Thyroid gland (tissue), 4 donors: ENCODE results near the gene CDC42BPA. TPM values are rescaled to one million over a fixed set of nuclear protein-coding genes. Genes with fewer than 3 reads are reported as not detected.

Source experiments
- DNase-seq, 2 donors: peaks; one replicate each; pipeline ENCODE4 v3.0.0-alpha.2; 2019
- H3K27ac ChIP-seq, 3 donors: fragments of 200-600 bp; sonication (generic); 1 replicate in 2 of 3; 2 replicates in 1 of 3; pipeline ENCODE4 v1.5.1; 2016 to 2019; ENCODE audit warnings: mild to moderate bottlenecking in 1 of 3, moderate library complexity in 1 of 3
- H3K27me3 ChIP-seq: fragments of 200-600 bp; sonication (generic); one replicate; pipeline ENCODE4 v1.5.1; 2019
- H3K36me3 ChIP-seq, 2 donors: fragments of 200-600 bp; sonication (generic); one replicate each; pipeline ENCODE4 v1.5.1; 2016 to 2019
- H3K4me1 ChIP-seq, 2 donors: fragments of 200-600 bp; sonication (generic); one replicate each; pipeline ENCODE4 v1.5.1; 2017 to 2019
- H3K4me3 ChIP-seq, 3 donors: fragments of 200-600 bp; sonication (generic); replicated peaks in 1 of 3; 1 replicate in 2 of 3; 2 replicates in 1 of 3; pipeline ENCODE4 v1.5.1; 2016; ENCODE audit warnings: mild to moderate bottlenecking in 1 of 3
- H3K9me3 ChIP-seq: fragments of 200-600 bp; sonication (generic); one replicate; pipeline ENCODE4 v1.5.1; 2017
- CTCF ChIP-seq, 6 experiments: fragments of 200-600 bp in 3 of 6; fragments of 450-650 bp in 3 of 6; sonication (generic) in 3 of 6; IDR thresholded peaks; one replicate each; pipeline ENCODE4 v1.5.1; 2016 to 2019; ENCODE audit warnings: antibody characterized with exemption in 6 of 6, mild to moderate bottlenecking in 2 of 6, inconsistent platforms in 1 of 6, moderate library complexity in 1 of 6
- POLR2A ChIP-seq, 2 donors: fragments of 450-650 bp; IDR thresholded peaks; one replicate each; pipeline ENCODE4 v1.6.1; 2017; ENCODE audit warnings: antibody characterized with exemption in 2 of 2, mild to moderate bottlenecking in 2 of 2, moderate library complexity in 1 of 2
- WGBS, 2 donors: methylation state at CpG; one replicate each; pipeline ENCODE4 v1.1.5; 2017; 5-methylcytosine and 5-hydroxymethylcytosine counted together
- intact Hi-C: fragments of 100-400 bp; cut with DNase I; formaldehyde crosslinking; loops from one replicate; pipeline ENCODE4 v1.15.1; 2023
- total RNA-seq, 4 donors: library from RNA; depleted of rRNA; stranded (reverse); fragments of >200 nt; gene quantifications; one replicate each; pipeline ENCODE4 v1.2.3, GENCODE V29; 2016

CDC42BPA gene
- total RNA-seq, 4 donors from 2014 or later = 25.0 to 50.0 (median 30.5) TPM

- Histone ChIP-seq H3K27ac (no peak overlapping the region), H3K27me3 (no peaks in the 10 kb centered on the region), H3K4me3 (no peak overlapping the region), H3K36me3 (peaks cover 0 to 13% of the 10 kb centered on the region in 2 donors), H3K4me1 (no peaks in the 10 kb centered on the region), H3K9me3 (no peaks in the 10 kb centered on the region)
- intact Hi-C loops = no loop called here
- DNase-seq = no peak
- TF ChIP-seq CTCF (IDR thresholded peaks at IDR 0.05) (no peak), POLR2A (IDR thresholded peaks at IDR 0.05) (no peak)
- WGBS, 2 donors = 98 to 99% methylated on average over 12 to 14 of the region's 18 CpGs
Observed at GRCh38 chr1:226981838-226982237, 336.5 kb downstream of the CDC42BPA start.

- H3K4me1 ChIP-seq = no peaks in the 10 kb centered on the region
- intact Hi-C loops = no loop called here
- DNase-seq = no peak
- no peaks in the 10 kb centered on the region for H3K9me3 ChIP-seq
- no peaks in the 10 kb centered on the region for H3K27me3 ChIP-seq
- H3K4me3 ChIP-seq = no peak overlapping the region
- 91 to 94% methylated on average over 8 to 9 of the region's 12 CpGs for WGBS, 2 donors
- H3K36me3 ChIP-seq = peaks cover 0 to 11% of the 10 kb centered on the region in 2 donors
- TF ChIP-seq POLR2A (IDR thresholded peaks at IDR 0.05) = no peak
- no peak for TF ChIP-seq CTCF (IDR thresholded peaks at IDR 0.05)
- H3K27ac ChIP-seq = no peak overlapping the region
Observed at GRCh38 chr1:226981386-226981817, 336.9 kb downstream of the CDC42BPA start.

- peaks cover 0 to 9% of the 10 kb centered on the region in 2 donors for H3K36me3 ChIP-seq
Observed at GRCh38 chr1:226980565-226981385, 337.5 kb downstream of the CDC42BPA start.

GRCh38 chr1:226980122-226980560 lies 338.2 kb downstream of the CDC42BPA start:
- 79% methylated on average over 2 of the region's 4 CpGs; no CpG with 5 or more reads in 1 of the 2 donors for WGBS, 2 donors
- DNase-seq = no peak
- Histone ChIP-seq H3K4me3 (no peak overlapping the region), H3K27ac (no peak overlapping the region), H3K36me3 (peaks cover 0 to 9% of the 10 kb centered on the region in 2 donors), H3K9me3 (no peaks in the 10 kb centered on the region), H3K4me1 (peaks cover 0 to under 1% of the 10 kb centered on the region in 2 donors), H3K27me3 (no peaks in the 10 kb centered on the region)
- intact Hi-C loops = no loop called here
- TF ChIP-seq CTCF (IDR thresholded peaks at IDR 0.05) = no peak
- no peak for TF ChIP-seq POLR2A (IDR thresholded peaks at IDR 0.05)

More at GRCh38 chr1:226980565-226981385, 337.5 kb downstream of the CDC42BPA start:
- Histone ChIP-seq H3K9me3 (no peaks in the 10 kb centered on the region), H3K4me1 (no peaks in the 10 kb centered on the region), H3K4me3 (no peak overlapping the region), H3K27ac (no peak overlapping the region), H3K27me3 (no peaks in the 10 kb centered on the region)
- TF ChIP-seq POLR2A (IDR thresholded peaks at IDR 0.05) (no peak), CTCF (IDR thresholded peaks at IDR 0.05) (no peak)
- peak; percentile 32 to 57 for DNase-seq
- 75 to 78% methylated on average over 13 of the region's 26 CpGs for WGBS, 2 donors
- intact Hi-C loops = no loop called here

GRCh38 chr1:226979517-226980121 lies 338.7 kb downstream of the CDC42BPA start:
- no peaks in the 10 kb centered on the region for H3K9me3 ChIP-seq
- H3K27me3 ChIP-seq = no peaks in the 10 kb centered on the region
- H3K4me3 ChIP-seq = no peak overlapping the region
- no peak for DNase-seq
- H3K4me1 ChIP-seq = peaks cover 2 to 6% of the 10 kb centered on the region in 2 donors
- TF ChIP-seq CTCF (IDR thresholded peaks at IDR 0.05) = no peak
- no peak for TF ChIP-seq POLR2A (IDR thresholded peaks at IDR 0.05)
- 90 to 95% methylated on average over 7 to 8 of the region's 12 CpGs for WGBS, 2 donors
- intact Hi-C loops = no loop called here
- H3K27ac ChIP-seq = no peak overlapping the region
- peaks cover 0 to 9% of the 10 kb centered on the region in 2 donors for H3K36me3 ChIP-seq
